Peyer's patch (tissue), 4 donors: ENCODE results near the gene HYAL2.

Experiments
- POLR2A ChIP-seq, 2 donors: fragments of 450-650 bp; IDR thresholded peaks; one replicate each; pipeline ENCODE4 v1.5.1; 2017; ENCODE audit warnings: antibody characterized with exemption in 2 of 2, mild to moderate bottlenecking in 2 of 2, moderate library complexity in 2 of 2
- TF ChIP-seq, protein P1 (sequence below), 6 experiments: fragments of 450-650 bp in 4 of 6; fragments of 200-600 bp in 2 of 6; sonication (generic) in 1 of 6; IDR thresholded peaks; one replicate each; pipeline ENCODE4 v1.5.1; 2017 to 2019; ENCODE audit warnings: antibody characterized with exemption in 6 of 6, mild to moderate bottlenecking in 3 of 6, moderate library complexity in 1 of 6

DNA sequence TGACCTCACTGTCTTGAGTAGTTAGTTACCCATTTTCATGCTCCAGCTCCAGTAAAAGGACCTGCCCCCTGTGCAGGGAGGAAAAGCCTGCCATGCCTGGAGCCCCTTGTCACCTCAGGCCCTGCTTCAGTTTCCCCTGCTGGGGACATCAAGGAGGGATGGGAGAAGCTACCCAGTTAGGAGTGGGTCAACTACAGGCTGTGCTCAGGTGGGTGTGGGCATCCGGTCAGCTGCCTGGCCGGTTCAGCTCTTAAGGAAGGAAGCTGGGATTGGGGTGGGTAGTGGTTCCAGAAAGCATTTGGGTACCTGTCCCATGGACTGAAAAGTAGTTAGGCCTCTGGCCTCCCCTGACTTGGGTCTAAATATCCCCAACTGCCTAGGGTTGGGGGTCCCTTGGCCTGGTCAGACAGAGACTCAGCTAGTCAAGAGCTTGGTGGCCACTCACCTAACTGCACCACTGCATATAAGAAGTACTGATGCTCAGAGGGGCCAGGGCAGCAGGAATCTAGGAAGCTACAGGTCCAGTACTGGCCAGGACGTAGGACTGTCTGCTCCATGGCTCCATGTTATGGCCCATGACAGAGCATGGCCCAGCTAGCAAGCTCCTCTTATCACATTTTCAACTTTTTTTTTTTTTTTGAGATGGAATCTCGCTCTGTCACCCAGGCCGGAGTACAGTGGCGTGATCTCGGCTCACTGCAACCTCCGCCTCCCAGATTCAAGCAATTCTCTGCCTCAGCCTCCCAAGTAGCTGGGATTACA lies 43.1 kb downstream of the HYAL2 start:
- TF ChIP-seq, protein P1, sequence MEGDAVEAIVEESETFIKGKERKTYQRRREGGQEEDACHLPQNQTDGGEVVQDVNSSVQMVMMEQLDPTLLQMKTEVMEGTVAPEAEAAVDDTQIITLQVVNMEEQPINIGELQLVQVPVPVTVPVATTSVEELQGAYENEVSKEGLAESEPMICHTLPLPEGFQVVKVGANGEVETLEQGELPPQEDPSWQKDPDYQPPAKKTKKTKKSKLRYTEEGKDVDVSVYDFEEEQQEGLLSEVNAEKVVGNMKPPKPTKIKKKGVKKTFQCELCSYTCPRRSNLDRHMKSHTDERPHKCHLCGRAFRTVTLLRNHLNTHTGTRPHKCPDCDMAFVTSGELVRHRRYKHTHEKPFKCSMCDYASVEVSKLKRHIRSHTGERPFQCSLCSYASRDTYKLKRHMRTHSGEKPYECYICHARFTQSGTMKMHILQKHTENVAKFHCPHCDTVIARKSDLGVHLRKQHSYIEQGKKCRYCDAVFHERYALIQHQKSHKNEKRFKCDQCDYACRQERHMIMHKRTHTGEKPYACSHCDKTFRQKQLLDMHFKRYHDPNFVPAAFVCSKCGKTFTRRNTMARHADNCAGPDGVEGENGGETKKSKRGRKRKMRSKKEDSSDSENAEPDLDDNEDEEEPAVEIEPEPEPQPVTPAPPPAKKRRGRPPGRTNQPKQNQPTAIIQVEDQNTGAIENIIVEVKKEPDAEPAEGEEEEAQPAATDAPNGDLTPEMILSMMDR (IDR thresholded peaks at IDR 0.05) = no peak
- no peak for TF ChIP-seq POLR2A (IDR thresholded peaks at IDR 0.05)
